Measurements from ENCODE around the gene RBMXL3.

The RBMXL3 gene

GRCh38 chrX:115233497-115234455 is 44.6 kb downstream of the RBMXL3 start, which contains the start of gene LRCH2:
Gene LRCH2, minus strand, starts transcription at chrX:115234096. Its CDS starts 55 bp downstream, at chrX:115234041.
- DNase-seq (ENCODE audit: low read depth) = no peak

GRCh38 chrX:115234461-115234860 is 45.3 kb downstream of the RBMXL3 start:
- no peak for DNase-seq (ENCODE audit: low read depth)

- no peak for DNase-seq (ENCODE audit: low read depth)
These were observed 47.4 kb downstream of the RBMXL3 start for GRCh38 chrX:115236560-115236959.

GRCh38 chrX:115237056-115237455 is 47.8 kb downstream of the RBMXL3 start:
- no peak for DNase-seq (ENCODE audit: low read depth)

Data from activated T-cell treated with anti-CD3 and anti-CD28 coated beads for 48 hours (primary cell).